OCI-LY7 (cell line): ENCODE measurements around the gene USP35. TPM values are rescaled to one million over a fixed set of nuclear protein-coding genes. Genes with fewer than 3 reads are reported as not detected.

Source experiments
- BruUV-seq: library from RNA; stranded (reverse); fragments of 400-500 nt; replicated peaks from 2 replicates; lab custom pipeline; 2021; lab: Mats Ljungman, UMichigan
- CTCF ChIA-PET: fragments of 300-600 bp; sonication (Branson Sonifier 250); formaldehyde crosslinking; loops from one replicate; lab custom pipeline; 2022; ENCODE audit warnings: antibody characterized with exemption; ENCODE audit not compliant: unreplicated experiment; lab: Charles Lee
- POLR2A ChIA-PET: fragments of 300-600 bp; sonication (Branson Sonifier 250); formaldehyde crosslinking; loops from one replicate; lab custom pipeline; 2022; ENCODE audit warnings: antibody characterized with exemption; lab: Charles Lee
- DNase-seq: peaks from one replicate; pipeline ENCODE4 v3.0.0-alpha.2; 2015; ENCODE audit warnings: low spot score
- H2AFZ ChIP-seq: fragments of 200-600 bp; sonication (generic), shearing (Covaris generic); 2 replicates; pipeline ENCODE4 v1.6.1; 2014; ENCODE audit warnings: mild to moderate bottlenecking, antibody characterized with exemption, low read length, moderate library complexity
- H3K27ac ChIP-seq: fragments of 200-600 bp; sonication (generic); 2 replicates; pipeline ENCODE4 v1.5.1; 2014; ENCODE audit warnings: mixed run types, low read depth, mild to moderate bottlenecking, moderate library complexity, low read length, inconsistent platforms; ENCODE audit not compliant: poor library complexity, severe bottlenecking
- H3K36me3 ChIP-seq: fragments of 200-600 bp; sonication (generic); 2 replicates; pipeline ENCODE4 v1.6.1; 2014; ENCODE audit warnings: mild to moderate bottlenecking, antibody characterized with exemption, low read length, moderate library complexity, mixed read lengths; ENCODE audit not compliant: insufficient read depth
- H3K4me1 ChIP-seq: fragments of 200-600 bp; sonication (generic); 2 replicates; pipeline ENCODE4 v1.5.1; 2014; ENCODE audit warnings: mild to moderate bottlenecking, low read length; ENCODE audit not compliant: insufficient read depth, poor library complexity, severe bottlenecking
- H3K4me2 ChIP-seq: fragments of 200-600 bp; sonication (generic); 2 replicates; pipeline ENCODE4 v1.6.1; 2014; ENCODE audit warnings: mild to moderate bottlenecking, low read length
- H3K4me3 ChIP-seq: fragments of 200-600 bp; sonication (generic); 2 replicates; pipeline ENCODE4 v1.5.1; 2014; ENCODE audit warnings: mild to moderate bottlenecking, low read depth, low read length; ENCODE audit not compliant: poor library complexity, severe bottlenecking
- H3K79me2 ChIP-seq: fragments of 200-600 bp; sonication (generic); 2 replicates; pipeline ENCODE4 v1.6.1; 2016; ENCODE audit warnings: low read depth, mild to moderate bottlenecking, low read length, moderate library complexity, mixed read lengths; ENCODE audit not compliant: insufficient read depth
- H3K9me2 ChIP-seq: fragments of 200-600 bp; sonication (generic); 2 replicates; pipeline ENCODE4 v1.6.1; 2016; ENCODE audit warnings: mild to moderate bottlenecking, low read length, mixed read lengths; ENCODE audit not compliant: insufficient read depth
- H3K9me3 ChIP-seq: fragments of 200-600 bp; sonication (generic); 2 replicates; pipeline ENCODE4 v1.6.1; 2014; ENCODE audit warnings: mild to moderate bottlenecking, mixed run types, low read length, mixed read lengths
- H4K20me1 ChIP-seq: fragments of 200-600 bp; sonication (generic); 2 replicates; pipeline ENCODE4 v1.6.1; 2014; ENCODE audit warnings: mild to moderate bottlenecking, antibody characterized with exemption, low read length, moderate library complexity, mixed read lengths; ENCODE audit not compliant: insufficient read depth
- EZH2phosphoT487 ChIP-seq: fragments of 200-600 bp; sonication (generic); IDR thresholded peaks from 2 replicates; pipeline ENCODE4 v1.6.1; 2018; ENCODE audit warnings: low read depth, borderline replicate concordance, mild to moderate bottlenecking, mixed run types, antibody characterized with exemption, low read length, moderate library complexity, mixed read lengths
- intact Hi-C: fragments of 100-400 bp; cut with micrococcal nuclease; formaldehyde crosslinking; loops from one replicate; pipeline ENCODE4 v1.10.0; 2022; ENCODE audit not compliant: unreplicated experiment
- total RNA-seq, 2 experiments: library from RNA; depleted of rRNA in 1 of 2; stranded (reverse); fragments of >200 nt in 1 of 2; shearing (Covaris generic) in 1 of 2; gene quantifications; 2 replicates each; pipeline ENCODE4 v1.2.3, GENCODE V29; 2014 to 2022
- TF ChIP-seq, protein P1 (sequence below): fragments of 200-600 bp; sonication (generic); conservative IDR thresholded peaks from 2 replicates; pipeline ENCODE4 v1.5.1; 2014; ENCODE audit warnings: mild to moderate bottlenecking, antibody characterized with exemption, low read length, moderate library complexity, mixed read lengths

USP35 gene
- total RNA-seq, 2 experiments from 2014 or later, result 3.2 to 4.9 TPM

- Histone ChIP-seq H3K79me2 (no peaks in the 10 kb centered on the region), H3K4me2 (peak overlapping the region; percentile 54; the same call in 1 of the 2 replicates), H3K9me2 (no peaks in the 10 kb centered on the region), H4K20me1 (no peaks in the 10 kb centered on the region), H3K9me3 (no peaks in the 10 kb centered on the region), H3K4me1 (peaks cover 41% of the 10 kb centered on the region), H3K36me3 (no peaks in the 10 kb centered on the region), H2AFZ (no peak overlapping the region; the same call in 1 of the 2 replicates), H3K4me3 (no peak overlapping the region), H3K27ac (no peak overlapping the region)
- TF ChIP-seq, protein P1, sequence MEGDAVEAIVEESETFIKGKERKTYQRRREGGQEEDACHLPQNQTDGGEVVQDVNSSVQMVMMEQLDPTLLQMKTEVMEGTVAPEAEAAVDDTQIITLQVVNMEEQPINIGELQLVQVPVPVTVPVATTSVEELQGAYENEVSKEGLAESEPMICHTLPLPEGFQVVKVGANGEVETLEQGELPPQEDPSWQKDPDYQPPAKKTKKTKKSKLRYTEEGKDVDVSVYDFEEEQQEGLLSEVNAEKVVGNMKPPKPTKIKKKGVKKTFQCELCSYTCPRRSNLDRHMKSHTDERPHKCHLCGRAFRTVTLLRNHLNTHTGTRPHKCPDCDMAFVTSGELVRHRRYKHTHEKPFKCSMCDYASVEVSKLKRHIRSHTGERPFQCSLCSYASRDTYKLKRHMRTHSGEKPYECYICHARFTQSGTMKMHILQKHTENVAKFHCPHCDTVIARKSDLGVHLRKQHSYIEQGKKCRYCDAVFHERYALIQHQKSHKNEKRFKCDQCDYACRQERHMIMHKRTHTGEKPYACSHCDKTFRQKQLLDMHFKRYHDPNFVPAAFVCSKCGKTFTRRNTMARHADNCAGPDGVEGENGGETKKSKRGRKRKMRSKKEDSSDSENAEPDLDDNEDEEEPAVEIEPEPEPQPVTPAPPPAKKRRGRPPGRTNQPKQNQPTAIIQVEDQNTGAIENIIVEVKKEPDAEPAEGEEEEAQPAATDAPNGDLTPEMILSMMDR, result no peak
- no peak for TF ChIP-seq EZH2phosphoT487
- intact Hi-C loops, result no loop called here
- POLR2A ChIA-PET, result interaction anchor here (0.5 to 0.9 kb wide), 4 partner anchors 7 to 345 kb away, joined by 3 to 5 read pairs (median 4); no protein-coding TSS in a partner anchor
- BruUV-seq, result no TSS peak
- CTCF ChIA-PET, result interaction anchor here (0.6 to 1.4 kb wide), 2 partner anchors 15 to 337 kb away, joined by 3 to 6 read pairs; no protein-coding TSS in a partner anchor
- peak; percentile 26 for DNase-seq
These were observed 38.3 kb downstream of the USP35 start for GRCh38 chr11:78226684-78227680.

DNA sequence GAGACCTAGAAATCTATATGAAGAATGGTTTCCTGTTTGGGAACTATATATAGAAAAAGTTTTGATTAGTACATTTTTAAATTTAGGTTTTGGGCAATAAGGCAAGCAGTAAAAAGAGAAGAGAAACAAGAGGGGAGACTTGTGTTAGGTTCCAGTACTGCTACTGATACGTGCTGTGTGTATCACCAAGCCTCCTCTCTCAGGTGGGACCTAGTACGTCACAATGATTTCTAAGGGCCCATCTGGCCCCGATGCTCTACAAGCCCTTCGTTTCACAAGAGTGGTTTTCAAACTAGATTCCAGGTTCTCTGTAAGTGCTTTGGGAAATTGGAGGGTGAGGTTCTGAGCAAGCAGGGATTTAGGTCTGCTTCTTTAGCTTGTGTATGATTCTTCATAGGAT, 39.2 kb downstream of the USP35 start:
- BruUV-seq, result no TSS peak
- Histone ChIP-seq H2AFZ (peak overlapping the region; percentile 38; the same call in 1 of the 2 replicates), H3K9me3 (no peaks in the 10 kb centered on the region), H3K4me1 (peaks cover 38% of the 10 kb centered on the region), H3K9me2 (no peaks in the 10 kb centered on the region), H3K4me3 (no peak overlapping the region), H3K4me2 (peak overlapping the region; percentile 54), H3K79me2 (no peaks in the 10 kb centered on the region), H3K27ac (no peak overlapping the region), H3K36me3 (no peaks in the 10 kb centered on the region), H4K20me1 (no peaks in the 10 kb centered on the region)
- intact Hi-C loops, result loop anchor here (2.0 kb wide), 3 partner anchors 187 to 359 kb away; no protein-coding TSS in a partner anchor
- CTCF ChIA-PET, result interaction anchor here (0.6 to 1.4 kb wide), 3 partner anchors 16 to 336 kb away, joined by 3 to 6 read pairs (median 3); no protein-coding TSS in a partner anchor
- DNase-seq, result peak; percentile 37
- POLR2A ChIA-PET, result interaction anchor here (0.5 to 0.9 kb wide), 6 partner anchors 8 to 344 kb away, joined by 3 to 6 read pairs (median 4); no protein-coding TSS in a partner anchor
- TF ChIP-seq, protein P1, result no peak
- no peak for TF ChIP-seq EZH2phosphoT487
